ENCODE measurements around the gene CENPT. TPM values are rescaled to one million over a fixed set of nuclear protein-coding genes. Genes with fewer than 3 reads are reported as not detected.

Gene CENPT, protein sequence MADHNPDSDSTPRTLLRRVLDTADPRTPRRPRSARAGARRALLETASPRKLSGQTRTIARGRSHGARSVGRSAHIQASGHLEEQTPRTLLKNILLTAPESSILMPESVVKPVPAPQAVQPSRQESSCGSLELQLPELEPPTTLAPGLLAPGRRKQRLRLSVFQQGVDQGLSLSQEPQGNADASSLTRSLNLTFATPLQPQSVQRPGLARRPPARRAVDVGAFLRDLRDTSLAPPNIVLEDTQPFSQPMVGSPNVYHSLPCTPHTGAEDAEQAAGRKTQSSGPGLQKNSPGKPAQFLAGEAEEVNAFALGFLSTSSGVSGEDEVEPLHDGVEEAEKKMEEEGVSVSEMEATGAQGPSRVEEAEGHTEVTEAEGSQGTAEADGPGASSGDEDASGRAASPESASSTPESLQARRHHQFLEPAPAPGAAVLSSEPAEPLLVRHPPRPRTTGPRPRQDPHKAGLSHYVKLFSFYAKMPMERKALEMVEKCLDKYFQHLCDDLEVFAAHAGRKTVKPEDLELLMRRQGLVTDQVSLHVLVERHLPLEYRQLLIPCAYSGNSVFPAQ
- polyA plus RNA-seq: 13.4 TPM

DNA sequence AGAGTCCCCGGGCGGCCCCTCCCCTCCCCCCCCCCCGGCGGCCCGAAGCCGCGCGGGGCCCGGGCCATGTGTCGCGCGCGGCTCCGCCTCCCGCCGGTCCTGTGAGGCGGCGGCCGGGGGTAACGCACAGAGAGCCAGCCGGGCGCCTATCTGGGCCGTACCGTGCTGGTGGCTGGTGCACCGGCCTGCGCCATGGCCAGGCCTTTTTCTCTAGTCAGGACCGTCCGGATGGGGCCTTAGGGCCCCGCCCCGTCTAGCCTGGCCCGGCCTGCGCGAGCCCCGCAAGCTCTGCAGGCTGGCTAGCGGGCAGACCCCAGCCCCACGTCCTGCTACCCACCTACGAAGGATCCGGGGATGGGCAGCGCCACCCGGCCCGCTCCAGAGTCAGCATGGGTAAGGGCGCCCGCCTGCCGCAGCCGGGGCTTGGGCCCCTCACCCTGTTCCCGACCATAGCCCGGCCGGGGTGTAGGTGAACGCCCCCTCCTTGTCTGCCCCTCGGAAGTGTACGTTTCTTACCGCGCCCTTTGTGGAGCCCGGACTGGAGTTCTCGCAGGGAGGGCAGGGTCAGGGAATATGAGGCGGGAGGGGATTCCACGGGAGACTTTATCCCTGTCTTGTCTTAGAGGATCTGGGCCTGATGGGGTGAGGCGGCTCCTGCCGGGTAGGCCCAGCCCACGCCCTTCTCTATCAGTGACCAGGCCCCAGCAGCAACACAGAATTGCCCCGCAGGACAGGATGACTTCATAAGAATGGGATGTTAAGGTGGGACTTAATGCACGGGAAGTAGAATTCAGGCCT, at the start of gene CENPT:
CENPT (minus strand) TSS at position 630 of the 798 bp plus-strand sequence. CDS start 13,834 bp downstream, outside the sequence.
- Mint-ChIP-seq H3K36me3 (no peaks in the 10 kb centered on the region), H3K4me3 (peak within 1 kb of the TSS; percentile 84 to 96 (median 94)), H3K9me3 (no peaks in the 10 kb centered on the region), H3K4me1 (peaks cover 25 to 35% (median 25%) of the 10 kb centered on the region in 3 donors), H3K27ac (peak within 1 kb of the TSS in 2 of 3 donors; percentile 78 to 89), H3K27me3 (no peaks in the 10 kb centered on the region)

DNA sequence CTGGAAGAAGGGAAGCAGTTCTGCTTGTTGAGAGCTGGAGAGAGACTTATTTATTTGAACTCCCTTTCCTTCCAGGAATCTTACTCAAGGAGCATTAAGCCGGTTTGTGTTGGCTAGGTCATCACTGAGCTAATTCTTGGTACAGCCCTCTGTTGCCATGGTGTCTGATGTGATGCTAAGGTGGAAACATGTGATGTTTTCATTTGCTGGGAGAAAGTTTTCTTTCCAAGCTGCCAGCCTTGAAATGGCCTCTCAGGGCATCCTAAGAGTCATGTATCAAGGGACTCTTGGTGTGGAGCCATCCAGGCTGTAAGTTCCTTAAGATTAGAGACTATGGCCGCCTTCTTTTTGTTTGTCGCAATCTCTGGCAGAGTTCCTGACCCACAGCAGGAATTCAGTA, 49.7 kb upstream of the CENPT start:
- no peaks in the 10 kb centered on the region for H3K36me3 Mint-ChIP-seq
- no peak overlapping the region for H3K27ac Mint-ChIP-seq
- no peaks in the 10 kb centered on the region for H3K27me3 Mint-ChIP-seq
- peak overlapping the region in 2 of 4 donors; percentile 30 to 37 for H3K4me3 Mint-ChIP-seq
- peaks cover 13 to 34% (median 15%) of the 10 kb centered on the region in 3 donors for H3K4me1 Mint-ChIP-seq
- H3K9me3 Mint-ChIP-seq: no peaks in the 10 kb centered on the region

DNA sequence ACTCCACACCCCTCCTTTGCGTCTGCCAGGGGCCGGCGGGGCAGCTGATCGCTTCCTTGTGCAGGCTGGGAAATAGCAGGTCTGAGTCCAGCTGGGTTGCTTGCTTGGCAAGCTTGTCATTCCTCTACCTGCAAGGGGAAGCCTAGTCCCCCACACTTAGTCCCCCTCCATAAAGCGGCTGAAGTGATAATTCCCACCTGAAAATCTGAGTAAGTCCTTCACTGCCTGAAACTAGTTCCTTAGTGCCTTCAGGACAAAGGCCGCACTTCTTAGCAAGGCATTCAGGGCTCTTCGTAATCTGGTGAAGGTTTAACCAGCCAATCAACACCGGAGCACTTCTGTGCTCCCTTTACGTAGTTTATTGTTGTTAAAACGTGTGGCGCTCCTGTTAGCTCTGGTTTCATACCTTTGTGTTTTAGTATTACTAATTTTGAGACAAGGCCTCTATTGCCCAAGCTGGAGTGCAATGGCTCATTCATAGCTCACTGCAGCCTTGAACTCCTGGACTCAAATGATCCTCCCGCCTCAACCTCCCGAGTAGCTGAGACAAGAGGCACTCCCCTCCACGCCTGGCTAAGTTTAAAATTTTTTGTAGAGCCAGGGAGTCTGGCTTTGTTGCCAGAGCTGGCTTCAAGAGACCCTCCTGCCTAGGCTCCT, 46.4 kb upstream of the CENPT start:
- Mint-ChIP-seq H3K4me1 (peaks cover 11 to 31% (median 15%) of the 10 kb centered on the region in 3 donors), H3K36me3 (no peaks in the 10 kb centered on the region), H3K9me3 (no peaks in the 10 kb centered on the region), H3K4me3 (peak overlapping the region; percentile 92 to 98 (median 96)), H3K27ac (peak overlapping the region; percentile 82 to 89 (median 88)), H3K27me3 (no peaks in the 10 kb centered on the region)

DNA sequence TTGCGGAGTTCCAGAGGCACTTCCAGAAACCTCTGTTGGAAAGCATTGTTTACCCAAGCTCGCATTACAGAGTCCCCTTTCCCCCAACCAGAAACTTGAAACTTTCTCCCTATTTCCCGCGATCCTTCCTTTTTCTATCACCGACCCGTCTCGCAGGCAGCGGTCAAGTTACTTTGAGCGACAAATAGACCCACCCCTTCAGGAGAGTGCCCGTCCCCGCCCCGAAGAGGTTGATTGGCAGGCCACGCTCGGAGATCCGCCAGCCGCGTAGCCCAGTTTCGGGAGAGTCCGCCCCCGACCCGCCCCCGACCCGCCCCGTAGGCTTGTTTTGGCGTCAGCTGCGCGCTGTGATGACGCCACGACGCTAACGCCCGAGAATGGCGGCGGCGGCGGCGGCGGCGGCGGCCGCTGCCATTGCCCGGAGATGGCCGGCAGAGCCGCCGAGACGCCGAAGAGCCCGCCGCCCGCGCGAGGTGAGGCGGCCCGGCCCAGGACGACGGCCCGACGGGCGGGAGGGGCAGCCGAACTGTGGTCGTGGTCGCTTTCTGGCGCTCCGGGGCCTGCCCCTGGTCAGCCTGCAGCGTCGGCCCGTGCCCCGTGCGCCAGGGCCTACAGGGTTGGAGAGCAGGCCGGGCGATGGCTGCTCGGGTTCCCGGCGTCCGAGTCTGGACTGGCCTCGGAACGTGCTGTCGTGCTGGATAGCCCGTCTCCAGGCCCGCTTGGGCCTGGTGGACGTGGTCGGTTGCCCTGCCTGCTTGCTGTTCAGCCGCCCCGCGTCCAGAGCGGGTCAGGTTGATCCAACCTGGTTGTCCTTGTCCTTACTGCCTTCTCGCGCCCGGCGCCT, 45.6 kb upstream of the CENPT start, which contains the start of gene PSKH1:
PSKH1 (plus strand) TSS at position 356 of the 844 bp plus-strand sequence. CDS start 15,496 bp downstream, outside the sequence.
- no peaks in the 10 kb centered on the region for H3K27me3 Mint-ChIP-seq
- H3K27ac Mint-ChIP-seq: peak within 1 kb of the TSS; percentile 82 to 97 (median 88)
- peaks cover 11 to 31% (median 15%) of the 10 kb centered on the region in 3 donors for H3K4me1 Mint-ChIP-seq
- no peaks in the 10 kb centered on the region for H3K9me3 Mint-ChIP-seq
- no peaks in the 10 kb centered on the region for H3K36me3 Mint-ChIP-seq
- peak within 1 kb of the TSS; percentile 92 to 98 (median 96) for H3K4me3 Mint-ChIP-seq

DNA sequence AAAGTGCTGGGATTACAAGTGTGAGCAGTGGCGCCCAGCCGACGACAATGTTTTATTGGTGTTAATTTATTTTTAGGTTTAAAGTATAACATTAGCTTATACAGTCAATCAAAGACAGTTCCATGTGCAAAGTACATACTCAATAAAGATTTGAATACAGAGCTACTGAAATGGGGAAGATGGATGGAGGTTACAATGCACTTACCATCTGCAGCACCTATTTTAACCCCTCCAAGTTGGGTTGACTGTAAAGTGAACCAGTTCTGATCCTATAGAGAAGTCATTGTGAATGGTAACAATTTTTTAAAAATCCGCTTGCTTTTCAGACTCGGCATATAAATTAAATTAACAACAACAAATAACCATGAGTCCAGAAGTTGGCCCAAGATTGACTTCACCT, 44.9 kb upstream of the CENPT start:
- Mint-ChIP-seq H3K27ac (peak overlapping the region; percentile 59 to 97 (median 85)), H3K4me1 (peaks cover 11 to 28% (median 15%) of the 10 kb centered on the region in 3 donors), H3K27me3 (no peaks in the 10 kb centered on the region), H3K4me3 (peak overlapping the region; percentile 92 to 98 (median 96)), H3K36me3 (no peaks in the 10 kb centered on the region), H3K9me3 (no peaks in the 10 kb centered on the region)

DNA sequence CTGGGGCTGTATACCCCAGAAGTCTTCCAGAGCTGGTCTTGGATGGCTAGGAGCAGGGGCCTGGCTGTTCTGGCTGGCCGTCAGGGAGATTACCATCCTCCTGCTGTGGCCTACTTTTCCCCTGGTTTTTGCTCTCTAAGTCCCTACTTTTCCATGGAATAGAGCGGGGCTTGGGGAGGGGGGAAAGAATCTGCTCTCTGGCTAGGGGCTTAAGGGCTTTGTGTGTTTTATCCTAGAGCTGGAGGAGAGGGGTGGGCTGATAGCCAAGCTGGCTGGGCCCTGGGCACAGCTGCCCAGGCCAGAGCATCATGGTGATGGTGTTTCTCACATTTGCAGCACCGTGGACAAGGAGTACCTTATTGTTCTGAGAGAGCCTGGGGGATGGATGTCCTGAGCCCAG, 40.8 kb upstream of the CENPT start:
- Mint-ChIP-seq H3K36me3 (no peaks in the 10 kb centered on the region), H3K4me3 (no peak overlapping the region), H3K27ac (no peak overlapping the region), H3K9me3 (no peaks in the 10 kb centered on the region), H3K27me3 (no peaks in the 10 kb centered on the region), H3K4me1 (peaks cover 6 to 7% (median 6%) of the 10 kb centered on the region in 3 donors)

DNA sequence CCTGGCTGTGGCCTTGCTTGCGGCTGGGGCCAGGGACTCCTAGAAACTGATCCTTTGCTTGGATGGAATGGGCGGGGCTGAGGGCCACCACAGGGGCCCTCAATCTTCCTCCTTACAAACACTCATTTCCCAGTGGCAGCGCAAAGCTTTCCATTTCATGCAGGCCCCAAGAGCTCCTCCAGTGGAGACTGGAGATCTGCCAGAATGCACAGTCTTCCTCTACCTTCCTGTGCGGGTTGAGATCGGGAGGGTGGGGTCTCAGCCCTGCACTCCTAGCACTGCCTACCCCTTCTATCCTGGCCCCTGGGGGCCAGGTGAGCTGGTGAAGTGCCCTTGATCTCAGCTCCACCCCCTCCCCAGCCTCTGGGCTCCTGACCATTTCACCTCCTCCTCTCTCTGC, 38.9 kb upstream of the CENPT start:
- no peaks in the 10 kb centered on the region for H3K27me3 Mint-ChIP-seq
- no peaks in the 10 kb centered on the region for H3K4me1 Mint-ChIP-seq
- peaks cover 1% of the 10 kb centered on the region for H3K36me3 Mint-ChIP-seq
- no peak overlapping the region for H3K27ac Mint-ChIP-seq
- no peak overlapping the region for H3K4me3 Mint-ChIP-seq
- no peaks in the 10 kb centered on the region for H3K9me3 Mint-ChIP-seq

DNA sequence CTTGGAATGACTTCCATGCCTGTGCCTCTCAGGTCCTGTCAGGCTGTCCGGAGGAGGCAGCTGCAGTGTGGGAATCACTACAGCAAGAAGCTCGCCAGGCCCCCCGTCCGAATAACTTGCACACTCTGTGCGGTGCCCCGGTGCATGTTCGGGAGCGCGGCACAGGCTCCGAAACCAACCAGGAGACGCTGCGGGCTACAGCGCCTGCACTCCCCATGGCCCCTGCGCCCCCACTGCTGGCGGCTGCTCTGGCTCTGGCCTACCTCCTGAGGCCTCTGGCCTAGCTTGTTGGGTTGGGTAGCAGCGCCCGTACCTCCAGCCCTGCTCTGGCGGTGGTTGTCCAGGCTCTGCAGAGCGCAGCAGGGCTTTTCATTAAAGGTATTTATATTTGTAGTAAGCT, 38.5 kb upstream of the CENPT start:
- H3K9me3 Mint-ChIP-seq: no peaks in the 10 kb centered on the region
- peaks cover 1% of the 10 kb centered on the region for H3K36me3 Mint-ChIP-seq
- H3K27ac Mint-ChIP-seq: no peak overlapping the region
- no peaks in the 10 kb centered on the region for H3K4me1 Mint-ChIP-seq
- H3K27me3 Mint-ChIP-seq: no peaks in the 10 kb centered on the region
- no peak overlapping the region for H3K4me3 Mint-ChIP-seq

DNA sequence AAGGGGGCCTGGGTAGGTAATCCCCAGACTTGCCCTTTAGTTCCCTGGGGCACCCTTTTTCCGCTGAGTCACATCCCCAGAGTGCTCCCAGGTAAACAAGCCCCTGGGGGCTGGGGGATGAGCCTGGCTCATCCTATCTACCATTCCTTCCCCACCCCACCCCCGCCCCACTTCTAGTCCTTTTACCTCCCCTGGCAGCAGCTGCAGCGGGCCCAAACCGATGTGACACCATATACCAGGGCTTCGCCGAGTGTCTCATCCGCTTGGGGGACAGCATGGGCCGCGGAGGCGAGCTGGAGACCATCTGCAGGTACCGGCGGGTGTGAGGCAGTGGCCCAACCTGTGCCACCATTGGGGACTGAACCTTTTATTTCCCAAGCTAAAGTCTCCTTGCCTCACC, 38.1 kb upstream of the CENPT start:
- Mint-ChIP-seq H3K27me3 (no peaks in the 10 kb centered on the region), H3K4me1 (no peaks in the 10 kb centered on the region), H3K27ac (no peak overlapping the region), H3K4me3 (no peak overlapping the region), H3K9me3 (no peaks in the 10 kb centered on the region), H3K36me3 (peaks cover 1% of the 10 kb centered on the region)

DNA sequence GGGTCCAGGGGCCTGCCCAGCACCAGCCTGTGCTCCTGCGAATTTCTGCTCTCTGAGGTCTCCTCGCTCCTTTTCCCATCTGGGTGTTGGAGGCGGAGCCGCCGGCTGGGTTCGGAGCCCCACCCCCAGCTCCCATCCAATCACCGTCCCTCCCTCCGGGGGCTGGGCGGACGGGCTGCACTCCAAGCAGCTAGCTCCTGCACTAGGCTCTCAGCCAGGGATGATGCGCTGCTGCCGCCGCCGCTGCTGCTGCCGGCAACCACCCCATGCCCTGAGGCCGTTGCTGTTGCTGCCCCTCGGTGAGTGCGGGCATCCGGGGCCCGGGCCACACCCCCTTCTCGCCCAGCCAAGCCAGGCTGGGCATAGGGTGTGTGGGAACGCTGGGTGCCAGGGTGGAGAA, 37.2 kb upstream of the CENPT start, which contains the start of gene NRN1L:
NRN1L (plus strand) TSS at position 202 of the 400 bp plus-strand sequence; CDS start at position 221, 19 bp downstream.
- Mint-ChIP-seq H3K9me3 (no peaks in the 10 kb centered on the region), H3K36me3 (peaks cover 4% of the 10 kb centered on the region), H3K4me1 (no peaks in the 10 kb centered on the region), H3K27me3 (no peaks in the 10 kb centered on the region), H3K27ac (peak within 1 kb of the TSS; percentile 39 to 80 (median 67)), H3K4me3 (no peak within 1 kb of the TSS)

DNA sequence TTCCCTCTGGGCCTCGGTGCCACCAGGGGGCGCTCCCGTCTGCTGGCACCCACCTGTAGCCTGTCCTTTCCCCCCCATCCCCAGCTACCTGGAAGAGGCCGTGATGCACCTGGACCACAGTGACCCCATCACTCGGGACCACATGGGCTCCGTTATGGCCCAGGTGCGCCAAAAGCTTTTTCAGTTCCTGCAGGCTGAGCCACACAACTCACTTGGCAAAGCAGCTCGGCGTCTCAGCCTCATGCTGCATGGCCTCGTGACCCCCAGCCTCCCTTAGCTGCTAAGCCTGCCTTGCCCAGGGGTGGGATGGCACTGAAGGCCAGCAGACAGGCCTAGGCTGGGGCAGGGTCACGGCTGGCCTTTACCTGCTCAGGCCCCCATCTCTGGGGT, 36.4 kb upstream of the CENPT start:
- Mint-ChIP-seq H3K27ac (peak overlapping the region in 2 of 3 donors; percentile 39 to 67), H3K9me3 (no peaks in the 10 kb centered on the region), H3K4me3 (no peak overlapping the region), H3K27me3 (no peaks in the 10 kb centered on the region), H3K4me1 (no peaks in the 10 kb centered on the region), H3K36me3 (peaks cover 4% of the 10 kb centered on the region)

DNA sequence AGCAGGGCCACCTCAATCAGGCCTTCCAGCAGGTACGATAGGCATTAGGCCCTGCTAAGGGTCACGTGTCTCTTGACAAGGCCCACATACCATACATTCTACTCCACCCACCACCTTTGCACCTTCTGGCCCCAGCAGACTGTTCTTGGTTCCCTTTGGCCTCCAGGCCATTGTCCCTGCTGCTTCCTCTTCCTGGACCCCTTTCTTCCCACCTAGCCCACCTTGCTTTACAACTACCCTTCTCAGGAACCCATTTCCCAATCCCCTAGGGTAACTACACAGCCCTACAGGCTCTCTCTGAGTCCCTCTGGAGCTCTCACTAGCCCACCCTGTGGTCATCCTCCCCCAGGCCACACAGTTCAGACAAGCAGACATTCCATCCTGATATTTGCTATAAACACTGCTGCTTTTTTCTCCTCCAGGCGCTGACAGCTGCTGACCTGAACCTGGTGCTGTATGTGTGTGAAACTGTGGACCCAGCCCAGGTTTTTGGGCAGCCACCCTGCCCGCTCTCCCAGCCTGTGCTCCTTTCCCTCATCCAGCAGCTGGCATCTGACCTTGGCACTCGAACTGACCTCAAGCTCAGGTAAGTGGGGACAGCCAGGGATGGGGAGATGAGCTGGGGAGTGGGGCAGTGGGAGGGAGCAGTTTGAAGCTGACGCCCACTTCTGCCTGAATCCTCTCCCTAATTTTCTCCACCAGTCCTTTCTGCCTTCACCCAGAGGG, 35.8 kb upstream of the CENPT start:
- peak overlapping the region in 2 of 3 donors; percentile 39 to 67 for H3K27ac Mint-ChIP-seq
- no peaks in the 10 kb centered on the region for H3K4me1 Mint-ChIP-seq

DNA sequence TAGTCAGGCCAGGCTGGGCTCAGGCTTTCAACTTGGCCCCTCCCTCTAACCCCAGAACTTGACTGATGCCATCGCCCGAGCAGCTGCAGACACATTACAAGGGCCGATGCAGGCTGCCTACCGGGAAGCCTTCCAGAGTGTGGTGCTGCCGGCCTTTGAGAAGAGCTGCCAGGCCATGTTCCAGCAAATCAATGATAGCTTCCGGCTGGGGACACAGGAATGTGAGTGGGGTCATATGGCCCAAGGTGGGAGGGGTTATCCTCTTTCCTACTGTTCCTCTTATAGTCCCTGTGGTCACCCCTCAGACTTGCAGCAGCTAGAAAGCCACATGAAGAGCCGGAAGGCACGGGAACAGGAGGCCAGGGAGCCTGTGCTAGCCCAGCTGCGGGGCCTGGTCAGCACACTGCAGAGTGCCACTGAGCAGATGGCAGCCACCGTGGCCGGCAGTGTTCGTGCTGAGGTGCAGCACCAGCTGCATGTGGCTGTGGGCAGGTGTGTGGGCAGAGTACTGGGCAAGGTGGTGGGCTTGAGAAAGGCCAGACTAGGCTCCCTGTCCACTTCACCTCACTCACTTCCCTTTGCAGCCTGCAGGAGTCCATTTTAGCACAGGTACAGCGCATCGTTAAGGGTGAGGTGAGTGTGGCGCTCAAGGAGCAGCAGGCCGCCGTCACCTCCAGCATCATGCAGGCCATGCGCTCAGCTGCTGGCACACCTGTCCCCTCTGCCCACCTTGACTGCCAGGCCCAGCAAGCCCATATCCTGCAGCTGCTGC, 35.1 kb upstream of the CENPT start:
- H3K9me3 Mint-ChIP-seq: no peaks in the 10 kb centered on the region
- no peak overlapping the region for H3K4me3 Mint-ChIP-seq
- peaks cover 4% of the 10 kb centered on the region for H3K36me3 Mint-ChIP-seq
- no peaks in the 10 kb centered on the region for H3K4me1 Mint-ChIP-seq
- H3K27me3 Mint-ChIP-seq: no peaks in the 10 kb centered on the region
- no peak overlapping the region for H3K27ac Mint-ChIP-seq

More for the DNA sequence above, 35.8 kb upstream of the CENPT start:
- no peaks in the 10 kb centered on the region for H3K9me3 Mint-ChIP-seq
- H3K36me3 Mint-ChIP-seq: peaks cover 4% of the 10 kb centered on the region
- peak overlapping the region in 2 of 4 donors; percentile 51 to 58 for H3K4me3 Mint-ChIP-seq
- H3K27me3 Mint-ChIP-seq: no peaks in the 10 kb centered on the region
